Osteoblast (primary cell): ENCODE results near the gene C16orf89. TPM values are rescaled to one million over a fixed set of nuclear protein-coding genes. Genes with fewer than 3 reads are reported as not detected.
A peak's percentile ranks its signal among the peaks of the same experiment; 100 is the strongest.

ENCODE experiments used
- DNase-seq: peaks from one replicate; pipeline ENCODE4 v3.0.0; 2011; ENCODE audit warnings: low spot score, mixed read lengths; ENCODE audit not compliant: insufficient read length; ENCODE audit errors: missing footprints
- H2AFZ ChIP-seq: 2 replicates; pipeline ENCODE4 v1.6.0; 2011; ENCODE audit warnings: mild to moderate bottlenecking, low read length
- H3K27ac ChIP-seq: 2 replicates; pipeline ENCODE4 v1.5.1; 2011; ENCODE audit warnings: mild to moderate bottlenecking, low read depth, low read length, moderate library complexity
- H3K27me3 ChIP-seq: 2 replicates; pipeline ENCODE4 v1.6.0; 2012; ENCODE audit warnings: mild to moderate bottlenecking, control low read depth, inconsistent platforms, low read length, moderate library complexity; ENCODE audit not compliant: insufficient read depth
- H3K36me3 ChIP-seq: 2 replicates; pipeline ENCODE4 v1.5.1; 2011; ENCODE audit warnings: mild to moderate bottlenecking, low read length, control low read depth, moderate library complexity; ENCODE audit not compliant: insufficient read depth
- H3K4me1 ChIP-seq: 2 replicates; pipeline ENCODE4 v1.5.1; 2011; ENCODE audit warnings: mild to moderate bottlenecking, low read length, control low read depth, moderate library complexity; ENCODE audit not compliant: insufficient read depth
- H3K4me2 ChIP-seq: 2 replicates; pipeline ENCODE4 v1.6.0; 2011; ENCODE audit warnings: mild to moderate bottlenecking, low read length; ENCODE audit not compliant: insufficient read depth
- H3K4me3 ChIP-seq: fragments of 200-600 bp; sonication (generic); 3 replicates; pipeline ENCODE4 v1.5.1; 2012; ENCODE audit warnings: mild to moderate bottlenecking, low read length, inconsistent platforms; ENCODE audit not compliant: insufficient read depth
- H3K79me2 ChIP-seq: 2 replicates; pipeline ENCODE4 v1.6.0; 2012; ENCODE audit warnings: mild to moderate bottlenecking, low read length, control low read depth, inconsistent platforms; ENCODE audit not compliant: insufficient read depth
- H3K9me3 ChIP-seq: 2 replicates; pipeline ENCODE4 v1.5.1; 2011; ENCODE audit warnings: low read depth, low read length, control low read depth
- H4K20me1 ChIP-seq: 2 replicates; pipeline ENCODE4 v1.6.0; 2012; ENCODE audit warnings: mild to moderate bottlenecking, low read length, control low read depth; ENCODE audit not compliant: insufficient read depth
- total RNA-seq: library from RNA; depleted of rRNA; stranded (reverse); fragments of >200 nt; gene quantifications from 2 replicates; pipeline ENCODE4 v1.2.3, GENCODE V29; 2012
- TF ChIP-seq, protein P1 (sequence below): IDR thresholded peaks from 2 replicates; pipeline ENCODE4 v1.5.1; 2011; ENCODE audit warnings: mild to moderate bottlenecking, low read depth, low read length, moderate library complexity; ENCODE audit errors: extremely low read depth

Gene C16orf89
- total RNA-seq, 1 donor, result not detected

DNA sequence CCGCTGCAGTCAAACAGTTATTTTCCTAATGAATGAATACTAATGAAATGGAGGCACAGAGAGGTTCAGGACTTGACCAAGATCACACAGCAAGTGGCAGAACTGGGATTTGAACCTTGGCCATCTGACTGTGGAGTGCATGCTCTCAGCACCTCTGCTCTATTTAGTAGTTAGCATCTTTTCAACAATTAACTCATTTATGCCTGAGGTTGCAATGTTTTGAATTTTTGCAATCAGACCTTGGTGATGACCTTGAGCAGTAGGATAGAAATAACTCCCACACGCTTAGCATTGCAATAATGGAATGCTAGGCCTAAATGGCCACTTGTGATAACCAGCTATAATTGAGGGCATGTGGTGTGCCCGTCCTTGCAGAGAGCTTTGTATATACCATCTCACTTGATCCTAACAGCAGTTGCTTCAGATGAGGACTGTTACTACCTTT, 63.0 kb downstream of the C16orf89 start:
- Histone ChIP-seq H4K20me1 (no peaks in the 10 kb centered on the region), H3K27me3 (no peaks in the 10 kb centered on the region), H3K4me1 (no peaks in the 10 kb centered on the region), H2AFZ (no peak overlapping the region), H3K4me2 (no peak overlapping the region), H3K27ac (no peak overlapping the region), H3K9me3 (no peaks in the 10 kb centered on the region), H3K79me2 (no peaks in the 10 kb centered on the region), H3K4me3 (no peak overlapping the region), H3K36me3 (no peaks in the 10 kb centered on the region)
- TF ChIP-seq, protein P1, sequence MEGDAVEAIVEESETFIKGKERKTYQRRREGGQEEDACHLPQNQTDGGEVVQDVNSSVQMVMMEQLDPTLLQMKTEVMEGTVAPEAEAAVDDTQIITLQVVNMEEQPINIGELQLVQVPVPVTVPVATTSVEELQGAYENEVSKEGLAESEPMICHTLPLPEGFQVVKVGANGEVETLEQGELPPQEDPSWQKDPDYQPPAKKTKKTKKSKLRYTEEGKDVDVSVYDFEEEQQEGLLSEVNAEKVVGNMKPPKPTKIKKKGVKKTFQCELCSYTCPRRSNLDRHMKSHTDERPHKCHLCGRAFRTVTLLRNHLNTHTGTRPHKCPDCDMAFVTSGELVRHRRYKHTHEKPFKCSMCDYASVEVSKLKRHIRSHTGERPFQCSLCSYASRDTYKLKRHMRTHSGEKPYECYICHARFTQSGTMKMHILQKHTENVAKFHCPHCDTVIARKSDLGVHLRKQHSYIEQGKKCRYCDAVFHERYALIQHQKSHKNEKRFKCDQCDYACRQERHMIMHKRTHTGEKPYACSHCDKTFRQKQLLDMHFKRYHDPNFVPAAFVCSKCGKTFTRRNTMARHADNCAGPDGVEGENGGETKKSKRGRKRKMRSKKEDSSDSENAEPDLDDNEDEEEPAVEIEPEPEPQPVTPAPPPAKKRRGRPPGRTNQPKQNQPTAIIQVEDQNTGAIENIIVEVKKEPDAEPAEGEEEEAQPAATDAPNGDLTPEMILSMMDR, result no peak
- no peak for DNase-seq

GRCh38 chr16:5001986-5002385, 63.8 kb downstream of the C16orf89 start:
- H2AFZ ChIP-seq, result no peak overlapping the region
- TF ChIP-seq, protein P1, result no peak
- no peak overlapping the region for H3K27ac ChIP-seq
- H4K20me1 ChIP-seq, result no peaks in the 10 kb centered on the region
- H3K79me2 ChIP-seq, result no peaks in the 10 kb centered on the region
- H3K36me3 ChIP-seq, result no peaks in the 10 kb centered on the region
- DNase-seq, result peak; percentile 60
- H3K4me3 ChIP-seq, result no peak overlapping the region
- no peak overlapping the region for H3K4me2 ChIP-seq
- H3K27me3 ChIP-seq, result no peaks in the 10 kb centered on the region
- no peaks in the 10 kb centered on the region for H3K4me1 ChIP-seq
- H3K9me3 ChIP-seq, result no peaks in the 10 kb centered on the region

GRCh38 chr16:5001571-5001970, 64.2 kb downstream of the C16orf89 start:
- Histone ChIP-seq H3K36me3 (no peaks in the 10 kb centered on the region), H3K4me2 (no peak overlapping the region), H3K4me1 (no peaks in the 10 kb centered on the region), H3K27ac (no peak overlapping the region), H3K27me3 (peaks cover 2% of the 10 kb centered on the region), H2AFZ (no peak overlapping the region), H3K9me3 (no peaks in the 10 kb centered on the region), H3K4me3 (no peak overlapping the region), H3K79me2 (no peaks in the 10 kb centered on the region), H4K20me1 (no peaks in the 10 kb centered on the region)
- peak; percentile 18 for DNase-seq
- TF ChIP-seq, protein P1, result no peak

GRCh38 chr16:5000573-5001001, 65.2 kb downstream of the C16orf89 start:
- no peak overlapping the region for H3K4me3 ChIP-seq
- H3K4me1 ChIP-seq, result no peaks in the 10 kb centered on the region
- DNase-seq, result peak; percentile 36
- H3K79me2 ChIP-seq, result no peaks in the 10 kb centered on the region
- H4K20me1 ChIP-seq, result no peaks in the 10 kb centered on the region
- H3K4me2 ChIP-seq, result no peak overlapping the region
- TF ChIP-seq, protein P1, result no peak
- H2AFZ ChIP-seq, result no peak overlapping the region
- no peaks in the 10 kb centered on the region for H3K9me3 ChIP-seq
- H3K27ac ChIP-seq, result no peak overlapping the region
- H3K36me3 ChIP-seq, result no peaks in the 10 kb centered on the region
- H3K27me3 ChIP-seq, result peaks cover 6% of the 10 kb centered on the region
